Measurements from ENCODE around the gene CEP120.
"Not testable (repeated sequence)": the region's sequence is repeated elsewhere in the genome, so short reads cannot be mapped to it uniquely, and the experiment has no call there.

CEP120 gene

GRCh38 chr5:123438244-123438643 is 15.0 kb upstream of the CEP120 start:
- no peak for DNase-seq

GRCh38 chr5:123436201-123436600 is 13.0 kb upstream of the CEP120 start:
- no peak for DNase-seq

- DNase-seq: no peak
Measured at GRCh38 chr5:123434796-123435195, 11.6 kb upstream of the CEP120 start.

GRCh38 chr5:123433596-123433995 is 10.4 kb upstream of the CEP120 start:
- DNase-seq: no peak

- not testable (repeated sequence) for DNase-seq
Measured at GRCh38 chr5:123430441-123430840, 7.2 kb upstream of the CEP120 start.

- DNase-seq: no peak
Measured at GRCh38 chr5:123429993-123430392, 6.8 kb upstream of the CEP120 start.

GRCh38 chr5:123429221-123429954 is 6.2 kb upstream of the CEP120 start:
- no peak for DNase-seq

GRCh38 chr5:123428521-123429220 is 5.5 kb upstream of the CEP120 start:
- no peak for DNase-seq

GRCh38 chr5:123427281-123427680 is 4.1 kb upstream of the CEP120 start:
- DNase-seq: no peak

GRCh38 chr5:123425431-123425830 is 2.2 kb upstream of the CEP120 start:
- no peak for DNase-seq

GRCh38 chr5:123422433-123423277 is 548 bp downstream of the CEP120 start:
- DNase-seq: no peak

- no peak for DNase-seq
Measured at GRCh38 chr5:123421773-123422172, 1.4 kb downstream of the CEP120 start.

- no peak for DNase-seq
Measured at GRCh38 chr5:123414974-123415373, 8.2 kb downstream of the CEP120 start.

- DNase-seq: no peak
Measured at GRCh38 chr5:123412206-123412605, 11.0 kb downstream of the CEP120 start.

- not testable (repeated sequence) for DNase-seq
Measured at GRCh38 chr5:123401999-123402398, 21.2 kb downstream of the CEP120 start.

GRCh38 chr5:123401320-123401719 is 21.9 kb downstream of the CEP120 start:
- DNase-seq: no peak

- DNase-seq: not testable (repeated sequence)
Measured at GRCh38 chr5:123400870-123401291, 22.3 kb downstream of the CEP120 start.

- DNase-seq: no peak
Measured at GRCh38 chr5:123398058-123398733, 25.0 kb downstream of the CEP120 start.

- no peak for DNase-seq
Measured at GRCh38 chr5:123397538-123397937, 25.7 kb downstream of the CEP120 start.

- DNase-seq: no peak
Measured at GRCh38 chr5:123391009-123391408, 32.2 kb downstream of the CEP120 start.

- DNase-seq: no peak
Measured at GRCh38 chr5:123389794-123390193, 33.4 kb downstream of the CEP120 start.

- DNase-seq: no peak
Measured at GRCh38 chr5:123387313-123387712, 35.9 kb downstream of the CEP120 start.

- no peak for DNase-seq
Measured at GRCh38 chr5:123382252-123382651, 41.0 kb downstream of the CEP120 start.
